Measurements from ENCODE around the gene ACIN1.

Gene ACIN1

GRCh38 chr14:23099212-23099861 lies 4.4 kb upstream of the ACIN1 start:
- TF ChIP-seq, protein P1, sequence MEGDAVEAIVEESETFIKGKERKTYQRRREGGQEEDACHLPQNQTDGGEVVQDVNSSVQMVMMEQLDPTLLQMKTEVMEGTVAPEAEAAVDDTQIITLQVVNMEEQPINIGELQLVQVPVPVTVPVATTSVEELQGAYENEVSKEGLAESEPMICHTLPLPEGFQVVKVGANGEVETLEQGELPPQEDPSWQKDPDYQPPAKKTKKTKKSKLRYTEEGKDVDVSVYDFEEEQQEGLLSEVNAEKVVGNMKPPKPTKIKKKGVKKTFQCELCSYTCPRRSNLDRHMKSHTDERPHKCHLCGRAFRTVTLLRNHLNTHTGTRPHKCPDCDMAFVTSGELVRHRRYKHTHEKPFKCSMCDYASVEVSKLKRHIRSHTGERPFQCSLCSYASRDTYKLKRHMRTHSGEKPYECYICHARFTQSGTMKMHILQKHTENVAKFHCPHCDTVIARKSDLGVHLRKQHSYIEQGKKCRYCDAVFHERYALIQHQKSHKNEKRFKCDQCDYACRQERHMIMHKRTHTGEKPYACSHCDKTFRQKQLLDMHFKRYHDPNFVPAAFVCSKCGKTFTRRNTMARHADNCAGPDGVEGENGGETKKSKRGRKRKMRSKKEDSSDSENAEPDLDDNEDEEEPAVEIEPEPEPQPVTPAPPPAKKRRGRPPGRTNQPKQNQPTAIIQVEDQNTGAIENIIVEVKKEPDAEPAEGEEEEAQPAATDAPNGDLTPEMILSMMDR (conservative IDR thresholded peaks at IDR 0.05; ENCODE audit: low read depth, low read length), result no peak
- H3K79me2 ChIP-seq (ENCODE audit: insufficient read depth, low read depth), result peaks cover 20% of the 10 kb centered on the region; the same call in 1 of the 2 replicates
- no peak overlapping the region for H3K4me2 ChIP-seq
- no peak overlapping the region for H3K27ac ChIP-seq
- H3K27me3 ChIP-seq (ENCODE audit: insufficient read depth, low read depth), result no peaks in the 10 kb centered on the region
- no peak overlapping the region for H3K4me3 ChIP-seq (IDR thresholded peaks at IDR 0.05; ENCODE audit: insufficient read depth, low read depth, low read length)
- no peaks in the 10 kb centered on the region for H3K36me3 ChIP-seq (ENCODE audit: insufficient read depth)
- no peaks in the 10 kb centered on the region for H4K20me1 ChIP-seq (ENCODE audit: insufficient read depth)
- H2AFZ ChIP-seq (ENCODE audit: low read depth), result no peak overlapping the region
- H3K9ac ChIP-seq, result no peak overlapping the region
- peaks cover 3% of the 10 kb centered on the region for H3K4me1 ChIP-seq (ENCODE audit: low read depth, poor library complexity, severe bottlenecking)

DNA sequence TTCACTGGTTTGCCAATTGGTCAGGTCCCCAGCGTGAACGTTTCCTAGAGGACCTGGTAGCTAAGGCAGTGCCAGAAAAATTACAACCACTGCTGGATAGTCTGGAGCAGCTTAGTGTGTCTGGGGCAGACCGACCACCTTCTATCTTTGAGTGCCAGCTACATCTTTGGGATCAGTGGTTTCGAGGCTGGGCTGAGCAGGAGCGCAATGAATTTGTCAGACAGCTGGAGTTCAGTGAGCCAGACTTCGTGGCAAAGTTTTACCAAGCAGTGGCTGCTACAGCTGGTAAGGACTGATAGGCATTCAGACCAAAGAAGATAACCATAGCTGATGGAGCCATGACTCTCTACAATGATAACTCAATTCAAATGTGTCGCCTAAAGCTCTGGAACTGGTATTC lies 2.9 kb upstream of the ACIN1 start:
- no peaks in the 10 kb centered on the region for H3K36me3 ChIP-seq (ENCODE audit: insufficient read depth)
- no peak overlapping the region for H2AFZ ChIP-seq (ENCODE audit: low read depth)
- H3K27me3 ChIP-seq (ENCODE audit: insufficient read depth, low read depth), result no peaks in the 10 kb centered on the region
- peaks cover 14% of the 10 kb centered on the region for H3K4me1 ChIP-seq (ENCODE audit: low read depth, poor library complexity, severe bottlenecking)
- H3K9ac ChIP-seq, result no peak overlapping the region
- no peak overlapping the region for H3K4me2 ChIP-seq
- no peak overlapping the region for H3K4me3 ChIP-seq (IDR thresholded peaks at IDR 0.05; ENCODE audit: insufficient read depth, low read depth, low read length)
- TF ChIP-seq, protein P1 (conservative IDR thresholded peaks at IDR 0.05; ENCODE audit: low read depth, low read length), result no peak
- peaks cover 35% of the 10 kb centered on the region for H3K79me2 ChIP-seq (ENCODE audit: insufficient read depth, low read depth)
- no peak overlapping the region for H3K27ac ChIP-seq
- H4K20me1 ChIP-seq (ENCODE audit: insufficient read depth), result no peaks in the 10 kb centered on the region

DNA sequence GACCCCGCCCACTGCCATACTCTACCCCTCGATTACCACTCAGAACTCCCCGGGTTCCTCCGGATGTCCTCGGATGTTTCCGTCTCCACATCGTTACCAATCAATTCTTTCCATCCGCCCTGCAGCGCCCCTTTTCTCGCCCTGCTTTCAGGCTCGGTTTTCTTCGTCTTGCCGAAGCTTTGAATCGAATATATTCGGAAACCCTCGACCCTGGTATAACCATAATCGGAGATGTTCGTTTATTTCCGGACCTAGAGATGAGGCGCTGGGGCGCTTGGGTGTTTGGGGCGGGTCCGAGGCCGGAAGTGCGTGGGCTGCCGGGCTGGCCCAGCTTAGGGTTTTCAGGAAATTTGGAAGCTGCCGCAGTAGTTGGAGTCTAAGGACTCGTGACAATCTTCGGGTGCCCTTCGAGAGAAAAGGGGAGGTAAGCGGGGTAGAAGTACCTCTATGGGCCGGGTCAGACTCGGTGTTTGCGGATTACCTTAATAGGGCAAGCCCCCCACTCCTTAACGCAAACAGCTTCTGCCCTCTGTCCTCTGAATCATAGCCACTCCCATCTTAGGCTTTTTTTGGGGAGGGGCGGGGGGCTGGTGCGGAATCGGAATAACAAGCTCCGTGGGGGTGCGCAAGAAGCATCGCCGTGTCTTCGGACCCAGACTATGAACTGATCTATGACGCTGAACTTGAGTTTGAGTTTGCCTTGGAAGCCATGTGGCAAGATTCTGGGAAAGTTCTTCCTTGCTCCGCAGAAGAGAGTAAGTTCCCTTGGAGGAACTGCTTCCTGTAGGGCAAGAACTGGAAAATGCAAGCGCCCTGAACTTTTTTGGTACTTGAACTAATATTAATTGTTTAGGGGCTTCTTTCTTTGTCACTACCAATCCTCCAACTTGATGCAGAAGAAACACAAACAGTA lies 516 bp upstream of the ACIN1 start, which contains the start of gene C14orf119:
Gene C14orf119 (plus strand): TSS at position 310 of the 913 bp plus-strand sequence. CDS start 2,154 bp downstream, outside the sequence.
- Histone ChIP-seq H3K79me2 (ENCODE audit: insufficient read depth, low read depth) (peaks cover 44% of the 10 kb centered on the region), H3K4me2 (peak within 1 kb of the TSS; percentile 87), H4K20me1 (ENCODE audit: insufficient read depth) (no peaks in the 10 kb centered on the region), H2AFZ (ENCODE audit: low read depth) (peak within 1 kb of the TSS; percentile 55), H3K4me1 (ENCODE audit: low read depth, poor library complexity, severe bottlenecking) (peaks cover 17% of the 10 kb centered on the region), H3K9ac (peak within 1 kb of the TSS; percentile 86), H3K27ac (peak within 1 kb of the TSS; percentile 82), H3K36me3 (ENCODE audit: insufficient read depth) (no peaks in the 10 kb centered on the region), H3K27me3 (ENCODE audit: insufficient read depth, low read depth) (no peaks in the 10 kb centered on the region), H3K4me3 (IDR thresholded peaks at IDR 0.05; ENCODE audit: insufficient read depth, low read depth, low read length) (no peak within 1 kb of the TSS)
- TF ChIP-seq, protein P1 (conservative IDR thresholded peaks at IDR 0.05; ENCODE audit: low read depth, low read length), result no peak

DNA sequence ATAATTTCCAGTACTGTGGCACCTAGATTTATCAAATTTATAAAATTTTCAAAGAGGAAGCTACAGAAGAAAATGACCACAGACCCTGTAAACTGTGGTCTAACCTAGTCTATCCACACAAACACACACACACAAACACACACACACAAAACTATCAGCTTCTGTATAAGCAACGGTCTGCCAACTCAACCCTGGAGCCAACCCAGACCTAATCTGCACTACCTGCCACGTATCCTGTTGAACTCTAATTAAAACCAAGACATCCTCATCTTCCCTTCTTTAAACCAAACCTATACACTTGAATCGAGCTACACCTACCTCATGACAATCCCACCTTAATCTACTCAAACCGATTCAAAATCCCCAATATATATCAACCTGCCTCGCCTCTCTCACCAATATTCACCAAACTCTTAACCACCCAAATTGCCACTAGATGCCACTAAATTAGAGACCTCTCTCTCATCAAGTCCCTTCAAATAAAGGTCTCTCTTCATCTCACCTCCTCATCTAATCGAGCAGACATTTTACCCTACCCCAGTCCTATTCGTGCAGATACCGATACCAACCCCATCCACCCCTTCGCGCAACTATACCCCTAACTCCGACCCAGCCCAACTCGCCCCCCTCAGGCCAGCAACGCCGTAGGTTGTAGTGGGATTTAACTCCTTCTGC lies 808 bp downstream of the ACIN1 start:
- Histone ChIP-seq H3K4me3 (IDR thresholded peaks at IDR 0.05; ENCODE audit: insufficient read depth, low read depth, low read length) (no peak overlapping the region), H4K20me1 (ENCODE audit: insufficient read depth) (no peaks in the 10 kb centered on the region), H3K79me2 (ENCODE audit: insufficient read depth, low read depth) (peaks cover 44% of the 10 kb centered on the region), H3K27ac (peak overlapping the region; percentile 82), H3K36me3 (ENCODE audit: insufficient read depth) (no peaks in the 10 kb centered on the region), H3K27me3 (ENCODE audit: insufficient read depth, low read depth) (no peaks in the 10 kb centered on the region), H3K4me1 (ENCODE audit: low read depth, poor library complexity, severe bottlenecking) (peaks cover 17% of the 10 kb centered on the region), H3K9ac (peak overlapping the region; percentile 86; the same call in 1 of the 2 replicates), H2AFZ (ENCODE audit: low read depth) (peak overlapping the region; percentile 55; the same call in 1 of the 2 replicates), H3K4me2 (peak overlapping the region; percentile 87)
- TF ChIP-seq, protein P1 (conservative IDR thresholded peaks at IDR 0.05; ENCODE audit: low read depth, low read length), result no peak
